Measurements from ENCODE around the gene TMEM126A.

The TMEM126A gene

DNA sequence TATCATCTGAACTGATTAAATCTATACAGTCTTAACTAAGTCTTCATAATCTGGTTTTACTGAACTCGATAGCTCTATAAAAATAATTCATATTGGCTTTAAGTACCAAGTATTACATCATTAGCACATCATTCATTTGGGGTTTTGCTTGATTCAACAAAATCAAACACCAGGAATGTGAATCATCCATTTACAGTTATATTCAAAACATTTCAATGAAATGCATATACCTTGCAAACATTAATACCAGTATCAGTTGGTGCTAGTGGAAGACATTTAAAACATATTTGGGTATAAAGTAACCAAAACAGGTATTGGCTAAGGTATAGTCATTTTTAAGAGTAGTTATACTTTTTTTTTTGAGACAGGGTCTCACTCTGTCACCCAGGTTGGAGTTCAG is 50.4 kb downstream of the TMEM126A start:
- DNase-seq: no peak

DNA sequence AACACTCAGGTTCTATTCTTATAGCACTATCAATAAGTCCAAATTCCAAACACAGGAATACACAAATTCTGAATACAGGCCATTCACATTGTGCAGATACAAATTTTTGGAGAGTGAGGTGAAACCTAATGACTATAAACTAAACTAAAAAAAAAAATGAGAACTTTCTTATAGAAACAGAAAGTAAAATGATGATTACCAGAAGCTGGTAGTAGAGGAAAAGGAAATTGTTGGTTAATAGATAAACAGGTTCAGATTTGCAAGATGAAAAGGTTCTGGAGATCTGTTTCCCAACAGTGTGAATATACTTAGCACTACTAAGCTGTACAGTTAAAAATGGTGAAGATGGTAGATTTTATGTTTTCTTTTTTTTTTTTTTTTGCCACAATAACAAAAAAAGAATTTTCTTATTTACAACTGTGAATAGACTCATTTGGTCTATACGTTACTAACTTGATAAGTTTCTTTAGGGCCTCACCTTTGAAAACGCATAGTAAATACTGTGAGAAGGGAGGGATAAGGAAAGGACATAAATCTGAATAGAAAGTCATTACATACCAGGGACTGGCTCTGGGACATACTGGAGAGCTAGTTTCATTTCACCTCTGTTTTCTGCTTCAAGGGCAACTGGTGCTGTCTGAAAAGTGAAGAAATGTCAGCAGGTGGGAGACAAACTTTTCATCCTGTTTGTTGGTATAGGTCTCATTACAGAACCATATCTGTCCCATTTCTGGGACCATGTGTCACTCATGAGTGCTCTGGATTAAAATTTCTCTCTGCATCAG is 52.4 kb downstream of the TMEM126A start:
- no peak for DNase-seq

DNA sequence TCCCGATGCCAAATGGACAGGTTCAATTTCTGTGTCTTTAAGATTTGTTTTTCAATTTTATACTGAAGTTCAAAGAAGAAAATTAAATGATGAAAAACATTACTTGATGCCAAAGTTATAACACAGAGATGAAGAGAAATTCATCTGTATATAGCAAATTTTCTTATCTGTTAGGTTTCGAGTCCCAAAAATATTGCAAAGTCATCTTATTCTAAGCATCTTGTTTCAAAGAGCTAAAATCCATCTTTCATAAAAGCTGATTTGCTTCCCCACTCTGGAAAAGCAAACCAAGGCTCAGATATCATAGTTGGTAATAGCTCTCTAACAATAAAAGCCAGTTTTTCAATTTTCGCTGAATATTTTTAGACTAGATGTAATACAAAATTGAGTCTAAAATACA is 57.2 kb downstream of the TMEM126A start:
- no peak for DNase-seq

- DNase-seq: no peak
Observed at GRCh38 chr11:85705800-85706199, 58.0 kb downstream of the TMEM126A start.

All from NCI-H2227 treated with DMSO at 0.1 percent for 48 hours (cell line).